ENCODE results near the gene NUDT15.

DNA sequence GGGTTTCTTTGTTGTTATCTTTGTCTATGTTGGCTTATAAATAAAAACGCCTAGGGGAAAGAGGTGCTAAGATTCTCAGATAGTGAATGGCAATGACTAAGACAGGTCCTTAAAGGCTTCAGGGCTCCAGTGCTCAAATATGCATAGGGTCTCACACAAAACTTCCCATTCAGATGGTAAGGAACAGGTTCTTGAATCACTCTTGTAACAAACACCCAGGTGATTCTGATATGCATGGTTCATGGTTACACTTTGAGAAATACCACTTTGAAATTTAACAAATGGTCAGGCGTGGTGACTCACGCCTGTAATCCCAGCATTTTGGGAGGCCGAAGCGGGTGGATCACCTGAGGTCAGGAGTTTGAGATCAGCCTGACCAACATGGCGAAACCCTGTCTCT, 17.1 kb downstream of the NUDT15 start:
- no peak for TF ChIP-seq ZFX (IDR thresholded peaks at IDR 0.05; ENCODE audit: borderline replicate concordance)
- TF ChIP-seq, protein P1, sequence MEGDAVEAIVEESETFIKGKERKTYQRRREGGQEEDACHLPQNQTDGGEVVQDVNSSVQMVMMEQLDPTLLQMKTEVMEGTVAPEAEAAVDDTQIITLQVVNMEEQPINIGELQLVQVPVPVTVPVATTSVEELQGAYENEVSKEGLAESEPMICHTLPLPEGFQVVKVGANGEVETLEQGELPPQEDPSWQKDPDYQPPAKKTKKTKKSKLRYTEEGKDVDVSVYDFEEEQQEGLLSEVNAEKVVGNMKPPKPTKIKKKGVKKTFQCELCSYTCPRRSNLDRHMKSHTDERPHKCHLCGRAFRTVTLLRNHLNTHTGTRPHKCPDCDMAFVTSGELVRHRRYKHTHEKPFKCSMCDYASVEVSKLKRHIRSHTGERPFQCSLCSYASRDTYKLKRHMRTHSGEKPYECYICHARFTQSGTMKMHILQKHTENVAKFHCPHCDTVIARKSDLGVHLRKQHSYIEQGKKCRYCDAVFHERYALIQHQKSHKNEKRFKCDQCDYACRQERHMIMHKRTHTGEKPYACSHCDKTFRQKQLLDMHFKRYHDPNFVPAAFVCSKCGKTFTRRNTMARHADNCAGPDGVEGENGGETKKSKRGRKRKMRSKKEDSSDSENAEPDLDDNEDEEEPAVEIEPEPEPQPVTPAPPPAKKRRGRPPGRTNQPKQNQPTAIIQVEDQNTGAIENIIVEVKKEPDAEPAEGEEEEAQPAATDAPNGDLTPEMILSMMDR (IDR thresholded peaks at IDR 0.05), result no peak
